Lung microvascular endothelial cell (primary cell): ENCODE measurements around the gene SLC24A4. TPM values are rescaled to one million over a fixed set of nuclear protein-coding genes. Genes with fewer than 3 reads are reported as not detected.

Experiments
- DNase-seq, 2 donors: peaks; one replicate each; pipeline versions ENCODE4 v3.0.0 to v3.0.0-alpha.2; 2010; ENCODE audit warnings: low read depth in 2 of 2
- total RNA-seq: library from RNA; depleted of rRNA; stranded (reverse); fragments of >200 nt; gene quantifications from 2 replicates; pipeline ENCODE4 v1.2.1, GENCODE V29; 2014

The SLC24A4 gene
- total RNA-seq, 1 donor from 2014 or later = under 0.01 TPM

DNA sequence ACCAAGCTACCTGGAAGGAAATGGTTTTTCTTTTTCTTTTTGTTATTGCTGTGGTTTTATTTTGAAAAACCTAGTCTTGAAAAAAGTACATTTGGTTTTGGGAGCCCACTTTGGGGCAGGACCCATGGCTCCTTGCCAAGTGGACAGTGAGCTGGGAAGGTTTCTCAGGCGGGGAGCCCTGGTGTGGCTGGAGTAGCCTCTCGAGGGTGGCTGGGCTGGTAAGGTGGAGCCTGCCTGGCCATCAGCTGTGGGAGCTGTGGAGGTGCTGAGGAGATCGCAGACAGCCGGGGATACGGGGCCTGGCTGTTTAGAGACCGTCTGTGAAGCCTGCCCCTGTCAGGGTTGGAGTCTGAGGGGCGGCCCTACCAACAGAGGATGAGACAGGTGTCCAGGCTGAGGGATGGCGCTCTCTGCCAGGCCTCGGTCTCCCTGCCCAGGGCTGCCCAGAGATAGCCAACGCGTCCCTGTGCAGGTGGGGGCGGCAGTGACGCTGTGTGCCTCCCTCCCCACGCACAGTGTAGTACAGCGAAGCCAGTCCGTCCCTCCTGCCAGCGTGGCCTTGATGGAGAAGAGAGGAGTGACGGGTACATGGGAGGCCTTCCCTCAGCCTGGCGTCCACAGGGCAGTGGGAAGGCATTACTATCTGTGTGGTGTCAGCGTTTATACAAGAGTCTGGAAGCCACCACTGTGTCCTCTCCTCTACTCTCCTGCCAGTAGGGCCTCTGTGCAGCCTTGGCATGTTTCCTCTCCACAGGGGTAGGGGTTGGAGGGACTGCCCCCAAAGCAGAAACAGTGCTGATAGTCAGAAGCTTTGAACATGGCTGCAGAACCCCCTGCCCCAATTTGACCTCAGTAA, 196.5 kb downstream of the SLC24A4 start:
- DNase-seq = no peak

- no peak for DNase-seq
Measured at GRCh38 chr14:92520102-92521057, 197.4 kb downstream of the SLC24A4 start.

GRCh38 chr14:92521058-92521415, 198.1 kb downstream of the SLC24A4 start:
- no peak for DNase-seq

- no peak for DNase-seq
Measured at GRCh38 chr14:92523752-92524151, 200.8 kb downstream of the SLC24A4 start.

DNA sequence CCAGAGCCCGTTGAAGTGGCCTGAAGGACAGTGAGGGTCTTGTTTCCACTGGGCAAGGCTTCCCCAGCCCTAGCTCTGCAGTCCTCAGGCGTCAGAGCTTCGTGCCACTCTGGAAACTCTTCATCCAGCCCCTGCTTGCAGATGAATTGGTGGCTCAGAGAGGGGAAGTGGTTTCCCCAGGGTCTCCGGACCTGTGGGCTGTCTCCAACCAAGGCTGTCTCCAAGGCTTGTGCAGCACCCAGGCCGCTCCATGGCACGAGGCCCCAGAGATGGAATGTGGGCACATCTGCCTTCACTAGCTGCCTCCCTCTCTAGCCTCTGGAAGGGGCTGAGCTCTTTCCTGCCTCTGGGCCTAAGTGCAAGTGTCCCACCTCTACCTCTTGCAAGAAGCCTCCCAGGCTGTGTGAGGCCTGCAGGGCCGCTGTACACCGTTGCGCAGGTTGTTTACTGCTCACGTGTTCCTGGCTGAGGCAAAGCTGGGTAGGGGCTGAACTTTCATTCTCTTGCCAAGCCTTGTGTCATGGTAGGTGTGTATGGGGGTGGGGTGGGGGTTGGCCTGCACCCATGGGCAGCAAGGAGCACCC, 201.7 kb downstream of the SLC24A4 start:
- no peak for DNase-seq

GRCh38 chr14:92525322-92526095, 202.5 kb downstream of the SLC24A4 start:
- no peak for DNase-seq

DNA sequence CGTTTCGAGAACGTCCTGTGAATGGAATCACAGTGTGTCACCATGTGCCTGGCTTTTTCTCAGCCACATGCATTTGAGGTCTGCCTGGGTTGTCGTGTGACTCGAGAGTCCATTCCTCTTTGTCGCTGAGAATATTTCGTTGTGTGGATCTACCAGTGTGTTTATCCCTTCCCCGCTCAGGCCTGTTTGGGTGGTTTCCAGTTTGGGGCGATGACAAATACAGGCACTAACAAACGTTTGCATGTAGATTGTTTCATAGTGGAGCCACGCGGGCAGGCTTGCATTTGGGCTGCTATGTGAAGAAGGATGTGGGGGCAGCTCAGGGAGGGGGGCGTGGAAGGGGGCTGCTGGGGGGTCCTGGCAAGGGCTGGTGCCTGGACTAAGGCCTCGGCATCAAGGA, 204.8 kb downstream of the SLC24A4 start:
- DNase-seq = no peak

GRCh38 chr14:92528486-92529100, 205.6 kb downstream of the SLC24A4 start:
- DNase-seq = no peak

- no peak for DNase-seq
Measured at GRCh38 chr14:92529903-92530302, 206.9 kb downstream of the SLC24A4 start.

GRCh38 chr14:92531106-92531873, 208.3 kb downstream of the SLC24A4 start:
- DNase-seq = peak; percentile 24 to 58

DNA sequence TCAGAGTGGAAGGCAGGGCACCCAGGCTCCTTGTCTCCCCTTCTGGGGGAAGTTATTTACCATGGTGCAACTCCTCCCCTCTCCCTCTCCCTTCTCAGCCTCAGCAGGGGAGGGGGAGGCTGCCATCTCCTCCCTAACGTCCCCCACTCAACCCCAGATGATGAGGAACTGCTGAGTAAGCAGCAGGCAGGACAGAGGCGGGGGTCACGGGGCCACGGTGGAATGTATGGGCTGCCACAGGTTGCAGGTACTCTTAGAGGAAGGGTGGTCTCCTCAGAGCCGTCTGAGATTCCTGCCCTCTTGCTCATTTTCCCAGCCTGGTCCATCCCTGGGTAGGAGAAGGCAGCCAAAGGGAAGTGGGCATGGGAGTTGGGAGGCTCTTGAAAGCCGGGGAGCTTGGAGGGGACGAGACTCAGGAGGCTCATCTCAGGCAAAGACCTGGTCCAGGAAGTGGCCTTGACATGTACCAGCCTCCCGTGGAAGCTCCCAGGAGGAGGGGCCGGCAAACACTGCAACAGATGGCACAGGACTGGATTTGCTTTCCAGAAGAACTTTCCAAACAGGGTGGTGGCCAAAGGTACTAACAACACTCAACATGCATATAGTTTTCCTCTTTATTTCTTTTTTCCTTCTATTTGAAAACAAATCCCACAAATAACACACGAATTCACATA, 209.7 kb downstream of the SLC24A4 start:
- no peak for DNase-seq

- peak in 1 of 2 donors; percentile 28 for DNase-seq
Measured at GRCh38 chr14:92534932-92535643, 212.1 kb downstream of the SLC24A4 start.

- DNase-seq = peak; percentile 67 to 71
Measured at GRCh38 chr14:92536231-92536630, 213.3 kb downstream of the SLC24A4 start.

GRCh38 chr14:92538412-92538985, 215.5 kb downstream of the SLC24A4 start:
- no peak for DNase-seq

- DNase-seq = no peak
Measured at GRCh38 chr14:92539419-92539818, 216.5 kb downstream of the SLC24A4 start.

GRCh38 chr14:92539875-92540274, 216.9 kb downstream of the SLC24A4 start:
- peak; percentile 65 to 70 for DNase-seq

GRCh38 chr14:92540472-92541048, 217.6 kb downstream of the SLC24A4 start:
- peak; percentile 88 to 100 for DNase-seq
